HepG2 (cell line): ENCODE measurements around the gene CTBP1.

Source experiments
- ARNT ChIP-seq: fragments of 450-650 bp; IDR thresholded peaks from 2 replicates; pipeline ENCODE4 v1.6.1; 2017
- ATF3 ChIP-seq: sonication (generic); formaldehyde crosslinking; IDR thresholded peaks from 2 replicates; pipeline ENCODE4 v1.4.0; 2020; ENCODE audit warnings: missing genetic modification reagents
- ESRRA ChIP-seq: sonication (generic); formaldehyde crosslinking; IDR thresholded peaks from 2 replicates; pipeline ENCODE4 v1.5.1; 2020; ENCODE audit warnings: mild to moderate bottlenecking, low read depth, missing genetic modification reagents
- JUNB ChIP-seq: sonication (generic); formaldehyde crosslinking; IDR thresholded peaks from 2 replicates; pipeline ENCODE4 v1.8.0; 2022; ENCODE audit warnings: missing genetic modification reagents, mild to moderate bottlenecking, borderline replicate concordance
- KAT7 ChIP-seq: IDR thresholded peaks from 2 replicates; pipeline ENCODE4 v1.6.1; 2018; ENCODE audit warnings: borderline replicate concordance, missing compliant biosample characterization
- KDM1A ChIP-seq: IDR thresholded peaks from 2 replicates; pipeline ENCODE4 v1.6.1; 2016; ENCODE audit warnings: missing compliant biosample characterization
- SMARCC2 ChIP-seq: fragments of 450-650 bp; IDR thresholded peaks from 2 replicates; pipeline ENCODE4 v1.6.1; 2017; ENCODE audit warnings: antibody characterized with exemption, mild to moderate bottlenecking
- SPEN ChIP-seq: sonication (generic); formaldehyde crosslinking; IDR thresholded peaks from 2 replicates; pipeline ENCODE4 v1.5.1; 2020; ENCODE audit warnings: low read depth, mild to moderate bottlenecking, missing genetic modification reagents
- YY1 ChIP-seq: IDR thresholded peaks from 2 replicates; pipeline ENCODE4 v1.6.1; 2011; ENCODE audit warnings: low read length, low read depth, moderate library complexity, mild to moderate bottlenecking; ENCODE audit not compliant: insufficient read depth, insufficient replicate concordance
- ZIK1 ChIP-seq: sonication (generic); formaldehyde crosslinking; IDR thresholded peaks from 2 replicates; pipeline ENCODE4 v1.5.0; 2020; ENCODE audit warnings: mild to moderate bottlenecking, low read depth, missing genetic modification reagents, borderline replicate concordance
- ZNF605 ChIP-seq: sonication (generic); formaldehyde crosslinking; IDR thresholded peaks from 2 replicates; pipeline ENCODE4 v1.8.0; 2022; ENCODE audit warnings: mild to moderate bottlenecking, missing genetic modification reagents
- TF ChIP-seq, protein P1 (sequence below): sonication (generic); formaldehyde crosslinking; IDR thresholded peaks from 2 replicates; pipeline ENCODE4 v1.9.0; 2021; ENCODE audit warnings: missing genetic modification reagents, borderline replicate concordance
- TF ChIP-seq, protein P2 (sequence below): sonication (generic); formaldehyde crosslinking; IDR thresholded peaks from 2 replicates; pipeline ENCODE4 v1.5.1; 2020; ENCODE audit warnings: mild to moderate bottlenecking, moderate library complexity, missing genetic modification reagents
- TF ChIP-seq, protein P3 (sequence below): sonication (generic); formaldehyde crosslinking; IDR thresholded peaks from 2 replicates; pipeline ENCODE4 v1.4.0; 2020; ENCODE audit warnings: missing genetic modification reagents

DNA sequence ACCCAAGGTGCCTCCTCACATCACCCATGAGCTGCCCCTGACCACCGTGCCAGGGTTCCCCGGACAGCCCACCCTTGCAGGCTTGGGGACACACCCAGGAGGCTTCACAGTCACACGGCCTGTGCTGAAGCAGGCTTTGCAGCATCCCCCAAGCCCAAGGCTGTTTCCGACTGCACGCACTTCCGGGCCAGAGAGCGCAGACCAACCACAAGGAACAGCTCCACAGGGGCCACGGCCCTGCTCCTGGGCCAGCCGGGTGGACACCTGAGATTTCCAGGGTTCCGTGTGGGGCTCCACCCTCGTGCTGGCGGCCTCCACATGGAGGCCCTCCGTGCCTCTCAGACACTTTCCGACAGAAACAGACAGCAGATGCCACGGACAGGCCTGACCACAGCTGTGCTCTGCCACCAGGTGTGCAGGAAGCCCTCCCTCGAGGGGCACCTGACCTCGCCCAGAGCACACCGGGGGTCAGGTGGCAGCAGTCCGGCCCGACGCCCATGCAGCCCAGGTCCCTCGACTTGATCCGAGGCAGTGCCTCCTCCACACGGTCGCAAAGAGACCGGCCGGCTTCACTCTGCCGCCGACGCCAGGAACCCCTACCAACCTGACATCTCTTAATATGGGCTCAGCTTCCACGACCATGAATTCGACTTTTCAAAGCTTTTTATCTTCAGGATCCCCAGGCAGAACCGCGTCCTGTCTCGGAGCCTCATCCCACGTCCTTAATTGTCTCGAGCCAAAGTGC lies 8.0 kb downstream of the CTBP1 start:
- TF ChIP-seq ZIK1 (no peak), YY1 (no peak), ARNT (no peak), ATF3 (CRISPR knock-in tag) (no peak), SMARCC2 (no peak), JUNB (CRISPR knock-in tag) (no peak), ESRRA (no peak), ZNF605 (CRISPR knock-in tag) (no peak), SPEN (no peak), KDM1A (CRISPR knock-in tag) (no peak), KAT7 (CRISPR knock-in tag) (no peak)
- TF ChIP-seq, protein P1, sequence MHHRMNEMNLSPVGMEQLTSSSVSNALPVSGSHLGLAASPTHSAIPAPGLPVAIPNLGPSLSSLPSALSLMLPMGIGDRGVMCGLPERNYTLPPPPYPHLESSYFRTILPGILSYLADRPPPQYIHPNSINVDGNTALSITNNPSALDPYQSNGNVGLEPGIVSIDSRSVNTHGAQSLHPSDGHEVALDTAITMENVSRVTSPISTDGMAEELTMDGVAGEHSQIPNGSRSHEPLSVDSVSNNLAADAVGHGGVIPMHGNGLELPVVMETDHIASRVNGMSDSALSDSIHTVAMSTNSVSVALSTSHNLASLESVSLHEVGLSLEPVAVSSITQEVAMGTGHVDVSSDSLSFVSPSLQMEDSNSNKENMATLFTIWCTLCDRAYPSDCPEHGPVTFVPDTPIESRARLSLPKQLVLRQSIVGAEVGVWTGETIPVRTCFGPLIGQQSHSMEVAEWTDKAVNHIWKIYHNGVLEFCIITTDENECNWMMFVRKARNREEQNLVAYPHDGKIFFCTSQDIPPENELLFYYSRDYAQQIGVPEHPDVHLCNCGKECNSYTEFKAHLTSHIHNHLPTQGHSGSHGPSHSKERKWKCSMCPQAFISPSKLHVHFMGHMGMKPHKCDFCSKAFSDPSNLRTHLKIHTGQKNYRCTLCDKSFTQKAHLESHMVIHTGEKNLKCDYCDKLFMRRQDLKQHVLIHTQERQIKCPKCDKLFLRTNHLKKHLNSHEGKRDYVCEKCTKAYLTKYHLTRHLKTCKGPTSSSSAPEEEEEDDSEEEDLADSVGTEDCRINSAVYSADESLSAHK (CRISPR knock-in tag) = no peak
- TF ChIP-seq, protein P2, sequence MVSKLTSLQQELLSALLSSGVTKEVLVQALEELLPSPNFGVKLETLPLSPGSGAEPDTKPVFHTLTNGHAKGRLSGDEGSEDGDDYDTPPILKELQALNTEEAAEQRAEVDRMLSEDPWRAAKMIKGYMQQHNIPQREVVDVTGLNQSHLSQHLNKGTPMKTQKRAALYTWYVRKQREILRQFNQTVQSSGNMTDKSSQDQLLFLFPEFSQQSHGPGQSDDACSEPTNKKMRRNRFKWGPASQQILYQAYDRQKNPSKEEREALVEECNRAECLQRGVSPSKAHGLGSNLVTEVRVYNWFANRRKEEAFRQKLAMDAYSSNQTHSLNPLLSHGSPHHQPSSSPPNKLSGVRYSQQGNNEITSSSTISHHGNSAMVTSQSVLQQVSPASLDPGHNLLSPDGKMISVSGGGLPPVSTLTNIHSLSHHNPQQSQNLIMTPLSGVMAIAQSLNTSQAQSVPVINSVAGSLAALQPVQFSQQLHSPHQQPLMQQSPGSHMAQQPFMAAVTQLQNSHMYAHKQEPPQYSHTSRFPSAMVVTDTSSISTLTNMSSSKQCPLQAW (CRISPR knock-in tag) = no peak
- TF ChIP-seq, protein P3, sequence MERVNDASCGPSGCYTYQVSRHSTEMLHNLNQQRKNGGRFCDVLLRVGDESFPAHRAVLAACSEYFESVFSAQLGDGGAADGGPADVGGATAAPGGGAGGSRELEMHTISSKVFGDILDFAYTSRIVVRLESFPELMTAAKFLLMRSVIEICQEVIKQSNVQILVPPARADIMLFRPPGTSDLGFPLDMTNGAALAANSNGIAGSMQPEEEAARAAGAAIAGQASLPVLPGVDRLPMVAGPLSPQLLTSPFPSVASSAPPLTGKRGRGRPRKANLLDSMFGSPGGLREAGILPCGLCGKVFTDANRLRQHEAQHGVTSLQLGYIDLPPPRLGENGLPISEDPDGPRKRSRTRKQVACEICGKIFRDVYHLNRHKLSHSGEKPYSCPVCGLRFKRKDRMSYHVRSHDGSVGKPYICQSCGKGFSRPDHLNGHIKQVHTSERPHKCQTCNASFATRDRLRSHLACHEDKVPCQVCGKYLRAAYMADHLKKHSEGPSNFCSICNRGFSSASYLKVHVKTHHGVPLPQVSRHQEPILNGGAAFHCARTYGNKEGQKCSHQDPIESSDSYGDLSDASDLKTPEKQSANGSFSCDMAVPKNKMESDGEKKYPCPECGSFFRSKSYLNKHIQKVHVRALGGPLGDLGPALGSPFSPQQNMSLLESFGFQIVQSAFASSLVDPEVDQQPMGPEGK = no peak
